HCT116 (cell line): ENCODE measurements around the gene GNG4. TPM values are rescaled to one million over a fixed set of nuclear protein-coding genes. Genes with fewer than 3 reads are reported as not detected.

Source experiments
- ATAC-seq: fragments of 200-7000 bp; cut with Tn5 transposase; 2 replicates; pipeline ENCODE4 v1.9.1; 2020; ENCODE audit warnings: mild to moderate bottlenecking, moderate library complexity
- BruUV-seq: library from RNA; stranded (reverse); fragments of 400-500 nt; replicated peaks from 2 replicates; lab custom pipeline; 2021; lab: Mats Ljungman, UMichigan
- CTCF ChIA-PET: fragments of 300-600 bp; sonication (Branson Sonifier 250); formaldehyde crosslinking; loops from one replicate; lab custom pipeline; 2021; ENCODE audit warnings: antibody characterized with exemption; lab: Charles Lee
- POLR2A ChIA-PET: fragments of 300-600, 350-600 bp; sonication (Branson Sonifier 250); formaldehyde crosslinking; loops from one replicate; lab custom pipeline; 2021; ENCODE audit warnings: antibody characterized with exemption; lab: Charles Lee
- RAD21 ChIA-PET, 2 experiments: fragments of 300-600 bp; sonication (Branson Sonifier 250); formaldehyde crosslinking; loops; one replicate each; lab custom pipeline; 2023; ENCODE audit warnings: low total read pairs in 2 of 2; ENCODE audit not compliant: uncharacterized antibody in 2 of 2, unreplicated experiment in 2 of 2, low non-redundant PET in 1 of 2; lab: Charles Lee
- DNase-seq: peaks from one replicate; pipeline ENCODE4 v3.0.0-alpha.2; 2010; ENCODE audit warnings: low read depth, low spot score
- H2AFZ ChIP-seq: fragments of 200-600 bp; shearing (Covaris generic), sonication (generic); 2 replicates; pipeline ENCODE4 v1.6.1; 2017; ENCODE audit warnings: low read depth, mixed run types, mixed read lengths, antibody characterized with exemption, low read length; ENCODE audit not compliant: poor library complexity, severe bottlenecking
- H3K27ac ChIP-seq: 2 replicates; pipeline ENCODE4 v1.5.1; 2012; ENCODE audit warnings: low read depth, low read length
- H3K27me3 ChIP-seq: fragments of 200-600 bp; sonication (generic); 2 replicates; pipeline ENCODE4 v1.6.1; 2016; ENCODE audit warnings: mixed run types, low read length, mixed read lengths; ENCODE audit not compliant: insufficient read depth
- H3K36me3 ChIP-seq, 2 experiments: fragments of 200-500 bp in 1 of 2; fragments of 200-600 bp in 1 of 2; sonication (Bioruptor generic) in 1 of 2; sonication (generic) in 1 of 2; 2 replicates each; pipeline versions ENCODE4 v1.5.1 to v1.6.1; 2014 to 2016; ENCODE audit warnings: low read length in 2 of 2, inconsistent platforms in 1 of 2, mixed read lengths in 1 of 2, mixed run types in 1 of 2; ENCODE audit not compliant: insufficient read depth in 2 of 2, control insufficient read depth in 1 of 2
- H3K4me1 ChIP-seq, 2 experiments: fragments of 200-600 bp in 1 of 2; sonication (generic) in 1 of 2; 2 replicates each; pipeline versions ENCODE4 v1.5.1 to v1.6.1; 2012 to 2017; ENCODE audit warnings: low read length in 2 of 2, inconsistent platforms in 1 of 2, mild to moderate bottlenecking in 1 of 2, mixed read lengths in 1 of 2, mixed run types in 1 of 2, moderate library complexity in 1 of 2; ENCODE audit not compliant: insufficient read depth in 2 of 2, control insufficient read depth in 1 of 2
- H3K4me2 ChIP-seq: fragments of 200-600 bp; sonication (generic); 2 replicates; pipeline ENCODE4 v1.6.1; 2017; ENCODE audit warnings: mixed run types, low read length, mixed read lengths
- H3K4me3 ChIP-seq, 2 experiments: fragments of 200-600 bp in 1 of 2; sonication (generic) in 1 of 2; replicated peaks in 1 of 2; 2 replicates each; pipeline ENCODE4 v1.5.1; 2011 to 2016; ENCODE audit warnings: low read length in 2 of 2, control low read depth in 1 of 2, low read depth in 1 of 2, mild to moderate bottlenecking in 1 of 2, mixed read lengths in 1 of 2, mixed run types in 1 of 2
- H3K79me2 ChIP-seq: fragments of 200-600 bp; sonication (generic); 2 replicates; pipeline ENCODE4 v1.6.1; 2017; ENCODE audit warnings: mild to moderate bottlenecking, mixed run types, low read length, moderate library complexity, mixed read lengths; ENCODE audit not compliant: insufficient read depth
- H3K9ac ChIP-seq: fragments of 200-600 bp; sonication (generic); 2 replicates; pipeline ENCODE4 v1.6.1; 2016; ENCODE audit warnings: low read length, mixed read lengths
- H3K9me2 ChIP-seq: fragments of 200-600 bp; sonication (generic), shearing (Covaris generic); 2 replicates; pipeline ENCODE4 v1.6.1; 2017; ENCODE audit warnings: mixed run types, mild to moderate bottlenecking, moderate library complexity; ENCODE audit not compliant: insufficient read depth
- H3K9me3 ChIP-seq, 2 experiments: fragments of 200-500 bp in 1 of 2; fragments of 200-600 bp in 1 of 2; sonication (Bioruptor generic) in 1 of 2; sonication (generic) in 1 of 2; 2 replicates each; pipeline ENCODE4 v1.6.1; 2014 to 2017; ENCODE audit warnings: low read length in 2 of 2, mixed read lengths in 2 of 2, inconsistent platforms in 1 of 2, low read depth in 1 of 2, mild to moderate bottlenecking in 1 of 2, mixed run types in 1 of 2, moderate library complexity in 1 of 2; ENCODE audit not compliant: control insufficient read depth in 1 of 2, insufficient read depth in 1 of 2
- H4K20me1 ChIP-seq: fragments of 200-600 bp; sonication (generic), shearing (Covaris generic); 2 replicates; pipeline ENCODE4 v1.6.1; 2017; ENCODE audit warnings: mixed run types, mild to moderate bottlenecking, moderate library complexity; ENCODE audit not compliant: insufficient read depth
- ATF3 ChIP-seq: IDR thresholded peaks from 2 replicates; pipeline ENCODE4 v1.6.1; 2012
- CTCF ChIP-seq, 3 experiments: fragments of 200-600 bp in 1 of 3; sonication (generic) in 1 of 3; IDR thresholded peaks in 2 of 3; conservative IDR thresholded peaks in 1 of 3; 2 replicates each; pipeline ENCODE4 v1.5.1; 2012 to 2017; ENCODE audit warnings: low read depth in 2 of 3, low read length in 2 of 3, antibody characterized with exemption in 1 of 3, borderline replicate concordance in 1 of 3, control low read depth in 1 of 3, mild to moderate bottlenecking in 1 of 3, mixed read lengths in 1 of 3, mixed run types in 1 of 3, moderate library complexity in 1 of 3; ENCODE audit not compliant: insufficient read depth in 1 of 3
- POLR2A ChIP-seq: IDR thresholded peaks from 2 replicates; pipeline ENCODE4 v1.7.0; 2011; ENCODE audit warnings: borderline replicate concordance; ENCODE audit not compliant: insufficient read depth, insufficient read length; ENCODE audit errors: extremely low read depth
- SIN3A ChIP-seq: IDR thresholded peaks from 2 replicates; pipeline ENCODE4 v1.6.1; 2012; ENCODE audit warnings: low read depth
- intact Hi-C: fragments of 100-400 bp; cut with micrococcal nuclease; formaldehyde crosslinking; loops from 2 replicates; pipeline ENCODE4 v1.10.0; 2022
- total RNA-seq: library from RNA; stranded (reverse); gene quantifications from one replicate; pipeline ENCODE4 v1.2.1, GENCODE V29; 2021; ENCODE audit not compliant: unreplicated experiment
- TF ChIP-seq, protein P1 (sequence below): IDR thresholded peaks from 2 replicates; pipeline ENCODE4 v1.6.1; 2012; ENCODE audit warnings: low read depth

GNG4 gene
- total RNA-seq, 1 experiment from 2014 or later = 10.6 TPM

GRCh38 chr1:235682216-235682615 is 32.6 kb upstream of the GNG4 start:
- intact Hi-C loops = no loop called here
- Histone ChIP-seq H3K9me2 (no peaks in the 10 kb centered on the region), H3K9ac (no peak overlapping the region), H3K4me1 (no peaks in the 10 kb centered on the region), H4K20me1 (no peaks in the 10 kb centered on the region), H3K4me2 (no peak overlapping the region), H3K27ac (no peak overlapping the region), H3K36me3 (no peaks in the 10 kb centered on the region)
- ATAC-seq = no peak
- CTCF ChIA-PET = no interaction called here
- no peak for TF ChIP-seq CTCF (IDR thresholded peaks at IDR 0.05 in 2 of 3, conservative IDR thresholded peaks at IDR 0.05 in 1 of 3; ENCODE audit: borderline replicate concordance in 1 of 3, insufficient read depth in 1 of 3, low read depth in 2 of 3, low read length in 2 of 3)
- no peak for TF ChIP-seq ATF3
- TF ChIP-seq, protein P1, sequence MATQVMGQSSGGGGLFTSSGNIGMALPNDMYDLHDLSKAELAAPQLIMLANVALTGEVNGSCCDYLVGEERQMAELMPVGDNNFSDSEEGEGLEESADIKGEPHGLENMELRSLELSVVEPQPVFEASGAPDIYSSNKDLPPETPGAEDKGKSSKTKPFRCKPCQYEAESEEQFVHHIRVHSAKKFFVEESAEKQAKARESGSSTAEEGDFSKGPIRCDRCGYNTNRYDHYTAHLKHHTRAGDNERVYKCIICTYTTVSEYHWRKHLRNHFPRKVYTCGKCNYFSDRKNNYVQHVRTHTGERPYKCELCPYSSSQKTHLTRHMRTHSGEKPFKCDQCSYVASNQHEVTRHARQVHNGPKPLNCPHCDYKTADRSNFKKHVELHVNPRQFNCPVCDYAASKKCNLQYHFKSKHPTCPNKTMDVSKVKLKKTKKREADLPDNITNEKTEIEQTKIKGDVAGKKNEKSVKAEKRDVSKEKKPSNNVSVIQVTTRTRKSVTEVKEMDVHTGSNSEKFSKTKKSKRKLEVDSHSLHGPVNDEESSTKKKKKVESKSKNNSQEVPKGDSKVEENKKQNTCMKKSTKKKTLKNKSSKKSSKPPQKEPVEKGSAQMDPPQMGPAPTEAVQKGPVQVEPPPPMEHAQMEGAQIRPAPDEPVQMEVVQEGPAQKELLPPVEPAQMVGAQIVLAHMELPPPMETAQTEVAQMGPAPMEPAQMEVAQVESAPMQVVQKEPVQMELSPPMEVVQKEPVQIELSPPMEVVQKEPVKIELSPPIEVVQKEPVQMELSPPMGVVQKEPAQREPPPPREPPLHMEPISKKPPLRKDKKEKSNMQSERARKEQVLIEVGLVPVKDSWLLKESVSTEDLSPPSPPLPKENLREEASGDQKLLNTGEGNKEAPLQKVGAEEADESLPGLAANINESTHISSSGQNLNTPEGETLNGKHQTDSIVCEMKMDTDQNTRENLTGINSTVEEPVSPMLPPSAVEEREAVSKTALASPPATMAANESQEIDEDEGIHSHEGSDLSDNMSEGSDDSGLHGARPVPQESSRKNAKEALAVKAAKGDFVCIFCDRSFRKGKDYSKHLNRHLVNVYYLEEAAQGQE = no peak
- no peak for TF ChIP-seq SIN3A
- no peak for TF ChIP-seq POLR2A
- TF ChIP-seq, all 23 proteins: peak for 0
- H3K9me3 ChIP-seq = no peaks in the 10 kb centered on the region
- H3K4me3 ChIP-seq = no peak overlapping the region
- no TSS peak for BruUV-seq
- H3K27me3 ChIP-seq = no peaks in the 10 kb centered on the region
- ChIA-PET POLR2A (no interaction called here), RAD21 (no interaction called here)
- no peaks in the 10 kb centered on the region for H3K79me2 ChIP-seq
- no peak for DNase-seq
- no peak overlapping the region for H2AFZ ChIP-seq
